HG03460 (cell line): Measurements from ENCODE around the gene FAM131B.
"Not testable (repeated sequence)": the region's sequence is repeated elsewhere in the genome, so short reads cannot be mapped to it uniquely, and the experiment has no call there.

Experiments used
- ATAC-seq: cut with Tn5 transposase; IDR thresholded peaks from one replicate; pipeline ENCODE4 v1.9.1; 2021; ENCODE audit not compliant: unreplicated experiment

The FAM131B gene

GRCh38 chr7:143362131-143363015 is at the start of gene FAM131B:
Gene FAM131B, minus strand, starts transcription at chr7:143362713. Its CDS starts 110 bp downstream, at chr7:143362603.
- ATAC-seq = no peak

GRCh38 chr7:143411976-143412708 is 49.6 kb upstream of the FAM131B start:
- ATAC-seq = no peak

- ATAC-seq = no peak
These were observed 48.0 kb upstream of the FAM131B start for GRCh38 chr7:143410521-143411004.

- ATAC-seq = no peak
These were observed 46.4 kb upstream of the FAM131B start, which contains the start of gene EPHA1 for GRCh38 chr7:143408686-143409561. Gene EPHA1, minus strand, starts transcription at chr7:143408856. Its CDS starts 51 bp downstream, at chr7:143408805.

- ATAC-seq = no peak
These were observed 45.8 kb upstream of the FAM131B start for GRCh38 chr7:143408252-143408685.

GRCh38 chr7:143407287-143408251 is 45.1 kb upstream of the FAM131B start:
- ATAC-seq = no peak

- no peak for ATAC-seq
These were observed 43.5 kb upstream of the FAM131B start for GRCh38 chr7:143406002-143406357.

- ATAC-seq = no peak
These were observed 42.9 kb upstream of the FAM131B start for GRCh38 chr7:143405173-143406001.

- not testable (repeated sequence) for ATAC-seq
These were observed 39.7 kb upstream of the FAM131B start for GRCh38 chr7:143402233-143402632.

GRCh38 chr7:143401265-143401664 is 38.8 kb upstream of the FAM131B start:
- ATAC-seq = no peak

GRCh38 chr7:143399642-143400041 is 37.1 kb upstream of the FAM131B start:
- no peak for ATAC-seq

- no peak for ATAC-seq
These were observed 36.6 kb upstream of the FAM131B start for GRCh38 chr7:143399151-143399550.

GRCh38 chr7:143398616-143399015 is 36.1 kb upstream of the FAM131B start:
- ATAC-seq = no peak

GRCh38 chr7:143397710-143398530 is 35.4 kb upstream of the FAM131B start:
- no peak for ATAC-seq

GRCh38 chr7:143396625-143397556 is 34.4 kb upstream of the FAM131B start:
- no peak for ATAC-seq

GRCh38 chr7:143396182-143396581 is 33.7 kb upstream of the FAM131B start:
- no peak for ATAC-seq
